Neuronal stem cell (in vitro differentiated cells): ENCODE measurements around the gene PIN1.
"Not testable (repeated sequence)": the region's sequence is repeated elsewhere in the genome, so short reads cannot be mapped to it uniquely, and the experiment has no call there.

Source experiments
- DNase-seq: peaks from one replicate; pipeline ENCODE4 v3.0.0-alpha.2; 2013; ENCODE audit warnings: low spot score
- H2AFZ ChIP-seq: one replicate; pipeline ENCODE4 v1.6.1; 2013; ENCODE audit warnings: mild to moderate bottlenecking, low read length, inconsistent platforms
- H2AK5ac ChIP-seq: 2 replicates; pipeline ENCODE4 v1.6.1; 2013; ENCODE audit warnings: low read depth, mild to moderate bottlenecking, inconsistent platforms, low read length, moderate library complexity, mixed read lengths
- H2BK120ac ChIP-seq: 2 replicates; pipeline ENCODE4 v1.6.1; 2013; ENCODE audit warnings: low read depth, mild to moderate bottlenecking, inconsistent platforms, low read length, moderate library complexity, mixed read lengths
- H2BK12ac ChIP-seq: one replicate; pipeline ENCODE4 v1.6.1; 2013; ENCODE audit warnings: low read length, inconsistent platforms
- H2BK15ac ChIP-seq: 2 replicates; pipeline ENCODE4 v1.6.1; 2013; ENCODE audit warnings: mild to moderate bottlenecking, low read length, inconsistent platforms, mixed read lengths
- H2BK5ac ChIP-seq: one replicate; pipeline ENCODE4 v1.6.1; 2013; ENCODE audit warnings: inconsistent platforms, mild to moderate bottlenecking, low read length, moderate library complexity
- H3K14ac ChIP-seq: one replicate; pipeline ENCODE4 v1.6.1; 2013; ENCODE audit warnings: low read length, inconsistent platforms
- H3K18ac ChIP-seq: 2 replicates; pipeline ENCODE4 v1.6.1; 2013; ENCODE audit warnings: low read length, inconsistent platforms
- H3K23ac ChIP-seq: 2 replicates; pipeline ENCODE4 v1.6.1; 2013; ENCODE audit warnings: low read depth, mild to moderate bottlenecking, mixed read lengths, low read length, inconsistent platforms; ENCODE audit not compliant: poor library complexity
- H3K27ac ChIP-seq: replicated peaks from 3 replicates; pipeline ENCODE4 v1.5.1; 2013; ENCODE audit warnings: low read length, inconsistent platforms
- H3K27me3 ChIP-seq, 3 experiments: 2 replicates each; pipeline ENCODE4 v1.6.1; 2013; ENCODE audit warnings: low read length in 3 of 3, mild to moderate bottlenecking in 2 of 3, inconsistent platforms in 1 of 3, low read depth in 1 of 3, mixed read lengths in 1 of 3, moderate library complexity in 1 of 3; ENCODE audit not compliant: control insufficient read depth in 3 of 3, insufficient read depth in 3 of 3
- H3K36me3 ChIP-seq, 2 donors: replicated peaks in 1 of 2; 2 replicates each; pipeline ENCODE4 v1.6.1; 2013; ENCODE audit warnings: low read length in 2 of 2; ENCODE audit not compliant: control insufficient read depth in 2 of 2, insufficient read depth in 2 of 2
- H3K4ac ChIP-seq: 2 replicates; pipeline ENCODE4 v1.6.1; 2013; ENCODE audit warnings: inconsistent platforms, mild to moderate bottlenecking, low read length, moderate library complexity
- H3K4me1 ChIP-seq, 2 donors: 1 replicate in 1 of 2; 2 replicates in 1 of 2; pipeline ENCODE4 v1.6.1; 2013; ENCODE audit warnings: low read length in 2 of 2, low read depth in 1 of 2; ENCODE audit not compliant: control insufficient read depth in 2 of 2, insufficient read depth in 1 of 2
- H3K4me2 ChIP-seq: one replicate; pipeline ENCODE4 v1.6.1; 2013; ENCODE audit warnings: mild to moderate bottlenecking, low read length, inconsistent platforms; ENCODE audit not compliant: insufficient read depth, poor library complexity, severe bottlenecking
- H3K4me3 ChIP-seq, 2 donors: 2 replicates each; pipeline ENCODE4 v1.5.1; 2013; ENCODE audit warnings: low read length in 2 of 2, mild to moderate bottlenecking in 2 of 2, inconsistent platforms in 1 of 2, moderate library complexity in 1 of 2
- H3K79me1 ChIP-seq: one replicate; pipeline ENCODE4 v1.6.1; 2013; ENCODE audit warnings: low read depth, mild to moderate bottlenecking, inconsistent platforms, low read length, moderate library complexity
- H3K9ac ChIP-seq: one replicate; pipeline ENCODE4 v1.6.1; 2013; ENCODE audit warnings: mild to moderate bottlenecking, low read depth, low read length, inconsistent platforms; ENCODE audit not compliant: poor library complexity
- H3K9me3 ChIP-seq, 2 donors: replicated peaks in 1 of 2; 2 replicates each; pipeline versions ENCODE3 to v1.6.1; 2013; ENCODE audit warnings: low read length in 2 of 2, mild to moderate bottlenecking in 2 of 2, inconsistent platforms in 1 of 2, low read depth in 1 of 2, mixed read lengths in 1 of 2, moderate library complexity in 1 of 2; ENCODE audit not compliant: control insufficient read depth in 2 of 2, insufficient read depth in 1 of 2
- H4K8ac ChIP-seq: one replicate; pipeline ENCODE4 v1.6.1; 2013; ENCODE audit warnings: low read depth, mild to moderate bottlenecking, inconsistent platforms, low read length, moderate library complexity
- H4K91ac ChIP-seq: one replicate; pipeline ENCODE4 v1.6.1; 2013; ENCODE audit warnings: low read length, low read depth, mild to moderate bottlenecking, inconsistent platforms; ENCODE audit not compliant: poor library complexity
- WGBS, 2 donors: extraction: QIAGEN DNeasy Blood & Tissue Kit; methylation state at CpG; one replicate each; pipeline ENCODE4 v1.1.7; 2013; ENCODE audit warnings: missing lambda C conversion rate in 2 of 2, mixed read lengths in 1 of 2; ENCODE audit not compliant: insufficient read length in 2 of 2, insufficient replicate concordance in 1 of 2; ENCODE audit errors: extremely low coverage in 2 of 2; 5-methylcytosine and 5-hydroxymethylcytosine counted together

Gene PIN1

DNA sequence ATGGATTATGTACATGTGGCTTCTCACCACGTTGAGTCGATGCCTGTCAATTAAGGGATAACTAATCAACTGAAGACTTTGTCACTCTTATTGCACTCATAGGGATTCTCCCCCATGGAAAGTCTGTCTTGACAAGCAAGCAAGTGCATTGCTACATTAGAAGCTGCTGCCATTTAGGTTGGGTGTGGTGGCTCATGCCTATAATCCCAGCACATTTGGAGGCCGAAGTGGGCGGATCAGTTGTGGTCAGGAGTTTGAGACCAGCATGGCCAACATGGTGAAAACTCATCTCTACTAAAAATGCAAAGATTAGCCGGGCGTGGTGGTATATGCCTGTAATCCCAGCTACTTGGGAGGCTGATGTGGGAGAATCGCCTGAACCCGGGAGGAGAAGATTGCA is 48.3 kb upstream of the PIN1 start:
- Histone ChIP-seq H2BK5ac (no peak overlapping the region), H2AK5ac (no peak overlapping the region), H4K91ac (no peak overlapping the region), H3K27ac (no peak overlapping the region), H3K18ac (no peak overlapping the region), H2BK120ac (no peak overlapping the region), H3K9me3 (no peaks in the 10 kb centered on the region), H3K79me1 (no peaks in the 10 kb centered on the region), H3K14ac (no peak overlapping the region), H2BK12ac (no peak overlapping the region), H3K4me3 (no peak overlapping the region), H3K4me2 (no peak overlapping the region), H3K4me1 (peaks cover 7 to 8% of the 10 kb centered on the region in 2 donors), H3K23ac (no peak overlapping the region), H3K4ac (no peak overlapping the region), H2AFZ (peak overlapping the region; percentile 100), H3K27me3 (no peaks in the 10 kb centered on the region), H2BK15ac (no peak overlapping the region), H3K9ac (no peak overlapping the region), H4K8ac (no peak overlapping the region), H3K36me3 (no peaks in the 10 kb centered on the region)
- WGBS, 2 donors: no CpG with 5 or more reads among the region's 8 CpGs
- no peak for DNase-seq

DNA sequence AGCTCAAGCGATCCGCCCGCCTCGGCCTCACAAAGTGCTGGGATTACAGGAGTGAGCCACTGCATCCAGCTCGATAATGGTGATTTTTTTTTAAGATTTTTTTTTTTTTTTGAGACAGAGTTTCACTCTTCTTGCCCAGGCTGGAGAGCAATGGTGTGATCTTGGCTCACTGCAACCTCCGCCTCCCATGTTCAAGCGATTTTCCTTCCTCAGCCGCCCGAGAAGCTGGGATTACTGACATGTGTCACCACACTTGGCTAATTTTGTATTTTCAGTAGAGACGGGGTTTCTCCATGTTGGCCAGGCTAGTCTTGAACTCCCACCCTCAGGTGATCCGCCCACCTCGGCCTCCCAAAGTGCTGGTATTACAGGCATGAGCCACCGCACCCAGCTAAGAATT is 46.5 kb upstream of the PIN1 start:
- not testable (repeated sequence) for H3K23ac ChIP-seq, H3K14ac ChIP-seq, H3K27me3 ChIP-seq, H3K79me1 ChIP-seq, H2BK5ac ChIP-seq, H3K18ac ChIP-seq, H4K91ac ChIP-seq, H4K8ac ChIP-seq, H3K4ac ChIP-seq, H3K9me3 ChIP-seq, H2BK15ac ChIP-seq, H2AK5ac ChIP-seq, H3K9ac ChIP-seq, H3K4me2 ChIP-seq, H3K36me3 ChIP-seq, H2BK120ac ChIP-seq, H2BK12ac ChIP-seq, H3K4me1 ChIP-seq, H3K4me3 ChIP-seq, H3K27ac ChIP-seq, DNase-seq, H2AFZ ChIP-seq
- WGBS, 2 donors: no CpG with 5 or more reads among the region's 13 CpGs

GRCh38 chr19:9789066-9789465 is 46.1 kb upstream of the PIN1 start:
- Histone ChIP-seq H2BK15ac (no peak overlapping the region), H3K36me3 (no peaks in the 10 kb centered on the region), H4K8ac (no peak overlapping the region), H3K23ac (no peak overlapping the region), H3K9me3 (no peaks in the 10 kb centered on the region), H3K18ac (no peak overlapping the region), H3K79me1 (no peaks in the 10 kb centered on the region), H3K4me3 (no peak overlapping the region), H2BK12ac (no peak overlapping the region), H2BK5ac (no peak overlapping the region), H3K27me3 (no peaks in the 10 kb centered on the region), H3K4me2 (no peak overlapping the region), H3K27ac (no peak overlapping the region), H2AK5ac (no peak overlapping the region), H2AFZ (peak overlapping the region; percentile 71), H3K14ac (no peak overlapping the region), H3K4ac (no peak overlapping the region), H4K91ac (no peak overlapping the region), H3K4me1 (peaks cover 6 to 7% of the 10 kb centered on the region in 2 donors), H3K9ac (no peak overlapping the region), H2BK120ac (no peak overlapping the region)
- no peak for DNase-seq
- no CpG with 5 or more reads among the region's 11 CpGs for WGBS, 2 donors

GRCh38 chr19:9789579-9789978 is 45.5 kb upstream of the PIN1 start:
- not testable (repeated sequence) for H2BK15ac ChIP-seq, H3K79me1 ChIP-seq, H2BK5ac ChIP-seq, H3K4me2 ChIP-seq, H3K9ac ChIP-seq, H3K36me3 ChIP-seq, H2AK5ac ChIP-seq, H4K91ac ChIP-seq, H2BK12ac ChIP-seq, H4K8ac ChIP-seq, H3K4ac ChIP-seq, H3K27ac ChIP-seq, H3K18ac ChIP-seq, H3K4me3 ChIP-seq, H3K27me3 ChIP-seq, H2BK120ac ChIP-seq, H3K9me3 ChIP-seq, H3K14ac ChIP-seq, DNase-seq, H3K4me1 ChIP-seq, H3K23ac ChIP-seq
- WGBS, 2 donors: no CpG with 5 or more reads among the region's 5 CpGs
- H2AFZ ChIP-seq: peak overlapping the region; percentile 71
